BE2C (cell line): ENCODE measurements around the gene TOM1.

Experiments used
- DNase-seq: peaks from one replicate; pipeline ENCODE4 v3.0.0-alpha.2; 2020
- H3K27me3 ChIP-seq: fragments of 250-450 bp; sonication (Bioruptor Pico); 2 replicates; pipeline ENCODE4 v1.5.1; 2020; ENCODE audit warnings: mild to moderate bottlenecking
- H3K36me3 ChIP-seq: fragments of 250-450 bp; sonication (Bioruptor Pico); 2 replicates; pipeline ENCODE4 v1.5.1; 2020; ENCODE audit warnings: mild to moderate bottlenecking
- H3K4me1 ChIP-seq: fragments of 250-450 bp; sonication (Bioruptor Pico); 2 replicates; pipeline ENCODE4 v1.5.1; 2020
- H3K4me3 ChIP-seq: 2 replicates; pipeline ENCODE4 v1.5.1; 2011; ENCODE audit warnings: low read depth, low read length
- H3K9me3 ChIP-seq: fragments of 250-450 bp; sonication (Bioruptor Pico); 2 replicates; pipeline ENCODE4 v1.5.1; 2020
- CTCF ChIP-seq: IDR thresholded peaks from 2 replicates; pipeline ENCODE4 v1.5.1; 2012; ENCODE audit warnings: mild to moderate bottlenecking, low read depth, low read length

The TOM1 gene

GRCh38 chr22:35315141-35315854, 15.6 kb downstream of the TOM1 start:
- Histone ChIP-seq H3K4me3 (no peak overlapping the region), H3K4me1 (peaks cover 16% of the 10 kb centered on the region), H3K36me3 (peaks cover 6% of the 10 kb centered on the region; the same call in 1 of the 2 replicates), H3K9me3 (no peaks in the 10 kb centered on the region), H3K27me3 (no peaks in the 10 kb centered on the region)
- no peak for DNase-seq
- no peak for TF ChIP-seq CTCF

- no peak for DNase-seq
- Histone ChIP-seq H3K4me3 (no peak overlapping the region), H3K9me3 (no peaks in the 10 kb centered on the region), H3K4me1 (peaks cover 16% of the 10 kb centered on the region), H3K36me3 (peaks cover 6% of the 10 kb centered on the region; the same call in 1 of the 2 replicates), H3K27me3 (no peaks in the 10 kb centered on the region)
- TF ChIP-seq CTCF, result no peak
Observed at GRCh38 chr22:35315855-35316745, 16.4 kb downstream of the TOM1 start.

GRCh38 chr22:35316751-35317150, 17.1 kb downstream of the TOM1 start:
- peaks cover 6% of the 10 kb centered on the region; the same call in 1 of the 2 replicates for H3K36me3 ChIP-seq
- no peak for TF ChIP-seq CTCF
- no peaks in the 10 kb centered on the region for H3K9me3 ChIP-seq
- no peak overlapping the region for H3K4me3 ChIP-seq
- H3K27me3 ChIP-seq, result no peaks in the 10 kb centered on the region
- H3K4me1 ChIP-seq, result peaks cover 16% of the 10 kb centered on the region
- no peak for DNase-seq

GRCh38 chr22:35317680-35318290, 18.1 kb downstream of the TOM1 start:
- Histone ChIP-seq H3K9me3 (no peaks in the 10 kb centered on the region), H3K4me1 (peaks cover 15% of the 10 kb centered on the region), H3K4me3 (no peak overlapping the region), H3K27me3 (no peaks in the 10 kb centered on the region), H3K36me3 (peaks cover 9% of the 10 kb centered on the region; the same call in 1 of the 2 replicates)
- no peak for TF ChIP-seq CTCF
- no peak for DNase-seq

GRCh38 chr22:35318346-35319215, 18.9 kb downstream of the TOM1 start:
- DNase-seq, result no peak
- Histone ChIP-seq H3K4me3 (no peak overlapping the region), H3K27me3 (no peaks in the 10 kb centered on the region), H3K36me3 (peaks cover 10% of the 10 kb centered on the region; the same call in 1 of the 2 replicates), H3K4me1 (peaks cover 10% of the 10 kb centered on the region; the same call in 1 of the 2 replicates), H3K9me3 (no peaks in the 10 kb centered on the region)
- no peak for TF ChIP-seq CTCF
